Skeletal muscle tissue (tissue), 3 donors: ENCODE results near the gene C17orf114.

Experiments used
- H3K27ac ChIP-seq: one replicate; pipeline ENCODE4 v1.7.0; 2013; ENCODE audit warnings: mild to moderate bottlenecking, low read depth, low read length, inconsistent platforms
- H3K27me3 ChIP-seq, 3 donors: one replicate each; pipeline ENCODE4 v1.7.0; 2013; ENCODE audit warnings: low read length in 3 of 3; ENCODE audit not compliant: control insufficient read depth in 3 of 3, insufficient read depth in 3 of 3
- H3K36me3 ChIP-seq, 3 donors: one replicate each; pipeline ENCODE4 v1.7.0; 2013; ENCODE audit warnings: low read length in 3 of 3; ENCODE audit not compliant: control insufficient read depth in 3 of 3, insufficient read depth in 3 of 3
- H3K4me1 ChIP-seq, 3 donors: one replicate each; pipeline ENCODE4 v1.7.0; 2013; ENCODE audit warnings: low read length in 3 of 3, mild to moderate bottlenecking in 3 of 3; ENCODE audit not compliant: control insufficient read depth in 3 of 3, insufficient read depth in 3 of 3
- H3K4me3 ChIP-seq, 3 donors: one replicate each; pipeline ENCODE4 v1.7.0; 2013; ENCODE audit warnings: low read length in 3 of 3
- H3K9ac ChIP-seq, 3 donors: one replicate each; pipeline ENCODE4 v1.7.0; 2013; ENCODE audit warnings: low read length in 3 of 3, mild to moderate bottlenecking in 3 of 3, moderate library complexity in 2 of 3, low read depth in 1 of 3
- H3K9me3 ChIP-seq, 3 donors: one replicate each; pipeline ENCODE4 v1.7.0; 2013; ENCODE audit warnings: low read length in 3 of 3; ENCODE audit not compliant: control insufficient read depth in 3 of 3
- donor health status: Osteomylitis.

C17orf114 gene

DNA sequence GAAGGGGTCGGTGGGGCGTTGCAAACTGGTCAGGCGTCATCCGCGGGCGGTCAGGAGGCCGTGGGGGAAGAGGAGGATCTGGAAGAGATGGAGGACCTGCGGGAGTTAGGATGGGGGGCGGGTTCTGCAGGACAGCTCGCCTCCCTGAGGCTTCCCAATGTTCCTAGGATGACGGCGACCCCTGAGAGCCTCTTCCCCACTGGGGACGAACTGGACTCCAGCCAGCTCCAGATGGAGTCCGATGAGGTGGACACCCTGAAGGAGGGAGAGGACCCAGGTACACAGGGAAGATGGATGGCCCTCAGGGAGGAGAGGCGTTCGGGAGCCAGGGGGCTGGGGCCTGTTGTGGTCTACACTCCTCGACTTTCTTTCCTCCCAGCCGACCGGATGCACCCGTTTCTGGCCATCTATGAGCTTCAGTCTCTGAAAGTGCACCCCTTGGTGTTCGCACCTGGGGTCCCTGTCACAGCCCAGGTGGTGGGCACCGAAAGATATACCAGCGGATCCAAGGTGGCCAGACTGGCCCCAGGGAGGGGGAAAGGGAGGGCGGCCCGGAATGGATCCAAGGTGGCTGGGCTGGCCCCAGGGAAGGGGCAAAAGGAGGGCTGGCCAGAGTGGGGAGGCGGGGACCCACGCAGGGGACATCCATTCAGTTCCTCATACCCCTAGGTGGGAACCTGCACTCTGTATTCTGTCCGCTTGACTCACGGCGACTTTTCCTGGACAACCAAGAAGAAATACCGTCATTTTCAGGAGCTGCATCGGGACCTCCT, 5.7 kb upstream of the C17orf114 start:
- Histone ChIP-seq H3K4me3 (peak overlapping the region; percentile 69 to 76 (median 71)), H3K4me1 (peaks cover 12 to 21% (median 16%) of the 10 kb centered on the region in 3 donors), H3K36me3 (peaks cover 6 to 7% (median 7%) of the 10 kb centered on the region in 3 donors), H3K9me3 (no peaks in the 10 kb centered on the region), H3K27me3 (no peaks in the 10 kb centered on the region), H3K9ac (peak overlapping the region in 2 of 3 donors; percentile 42 to 50), H3K27ac (no peak overlapping the region)

DNA sequence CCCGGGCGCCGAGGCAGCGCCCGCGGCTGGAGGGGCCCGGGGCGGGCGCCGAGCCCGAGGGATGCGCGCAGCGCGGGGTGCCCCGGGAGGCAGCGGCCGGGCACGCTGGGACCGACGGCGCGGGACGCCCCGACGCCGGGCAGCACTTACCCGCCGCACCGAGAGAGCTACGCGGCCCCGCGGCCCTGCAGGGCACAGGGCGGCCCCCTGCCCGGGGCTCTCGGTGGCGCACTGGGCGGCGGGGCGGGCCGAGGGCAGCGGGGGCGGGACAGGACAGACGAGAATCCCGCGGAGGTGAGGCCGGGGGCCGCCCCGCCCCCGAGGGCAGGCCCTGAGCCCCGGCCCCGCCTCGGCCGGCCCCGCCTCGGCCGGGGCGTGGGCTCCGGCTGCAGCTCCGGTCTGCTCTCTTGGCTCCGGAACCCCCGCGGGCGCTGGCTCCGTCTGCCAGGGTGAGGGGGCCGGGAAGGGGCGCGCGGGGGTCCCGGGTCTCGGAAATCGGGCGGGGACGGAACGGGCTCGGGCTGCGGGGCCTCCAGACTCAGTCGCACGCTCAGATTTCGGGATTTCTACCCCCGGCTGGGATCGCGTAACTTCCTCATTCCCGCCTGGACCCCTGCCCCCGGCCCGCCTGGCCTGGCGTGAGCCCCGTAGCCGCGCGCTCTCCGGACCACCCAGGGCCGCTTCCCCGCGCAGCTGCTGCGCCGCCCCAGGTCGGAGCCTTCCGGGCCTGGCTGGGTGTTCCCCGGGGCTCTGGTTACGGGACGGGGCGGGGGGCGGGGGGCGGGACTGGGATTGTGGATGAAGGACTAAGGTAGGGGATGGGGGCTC, 4.9 kb upstream of the C17orf114 start, which contains the start of gene PLD2:
Gene PLD2 (plus strand): TSS at position 376 of the 828 bp plus-strand sequence. CDS start 621 bp downstream, outside the sequence.
- Histone ChIP-seq H3K9ac (peak within 1 kb of the TSS; percentile 59 to 77 (median 71)), H3K9me3 (no peaks in the 10 kb centered on the region), H3K4me1 (peaks cover 12 to 17% (median 13%) of the 10 kb centered on the region in 3 donors), H3K36me3 (peaks cover 6 to 7% (median 7%) of the 10 kb centered on the region in 3 donors), H3K27ac (no peak within 1 kb of the TSS), H3K4me3 (peak within 1 kb of the TSS; percentile 71 to 79 (median 76)), H3K27me3 (no peaks in the 10 kb centered on the region)

DNA sequence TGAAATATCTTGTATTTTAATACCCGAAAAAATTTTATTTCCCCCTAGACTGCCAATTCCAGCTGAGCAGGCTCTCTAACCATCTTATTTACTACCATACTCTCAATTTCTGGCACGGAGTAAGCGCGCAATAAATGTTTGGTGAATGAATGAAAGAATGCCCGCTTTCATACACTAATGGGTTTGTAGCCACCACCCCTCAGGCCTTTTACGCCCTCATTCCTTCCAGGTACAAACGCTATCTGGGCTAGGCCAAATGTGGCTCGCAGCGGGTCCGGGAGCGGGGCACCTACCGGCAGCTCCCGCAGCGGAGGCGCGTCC, 4.3 kb upstream of the C17orf114 start:
- Histone ChIP-seq H3K27ac (no peak overlapping the region), H3K9me3 (no peaks in the 10 kb centered on the region), H3K4me1 (peaks cover 12 to 17% (median 13%) of the 10 kb centered on the region in 3 donors), H3K4me3 (peak overlapping the region; percentile 63 to 79 (median 72)), H3K9ac (peak overlapping the region; percentile 59 to 77 (median 71)), H3K36me3 (peaks cover 6 to 7% (median 7%) of the 10 kb centered on the region in 3 donors), H3K27me3 (no peaks in the 10 kb centered on the region)

DNA sequence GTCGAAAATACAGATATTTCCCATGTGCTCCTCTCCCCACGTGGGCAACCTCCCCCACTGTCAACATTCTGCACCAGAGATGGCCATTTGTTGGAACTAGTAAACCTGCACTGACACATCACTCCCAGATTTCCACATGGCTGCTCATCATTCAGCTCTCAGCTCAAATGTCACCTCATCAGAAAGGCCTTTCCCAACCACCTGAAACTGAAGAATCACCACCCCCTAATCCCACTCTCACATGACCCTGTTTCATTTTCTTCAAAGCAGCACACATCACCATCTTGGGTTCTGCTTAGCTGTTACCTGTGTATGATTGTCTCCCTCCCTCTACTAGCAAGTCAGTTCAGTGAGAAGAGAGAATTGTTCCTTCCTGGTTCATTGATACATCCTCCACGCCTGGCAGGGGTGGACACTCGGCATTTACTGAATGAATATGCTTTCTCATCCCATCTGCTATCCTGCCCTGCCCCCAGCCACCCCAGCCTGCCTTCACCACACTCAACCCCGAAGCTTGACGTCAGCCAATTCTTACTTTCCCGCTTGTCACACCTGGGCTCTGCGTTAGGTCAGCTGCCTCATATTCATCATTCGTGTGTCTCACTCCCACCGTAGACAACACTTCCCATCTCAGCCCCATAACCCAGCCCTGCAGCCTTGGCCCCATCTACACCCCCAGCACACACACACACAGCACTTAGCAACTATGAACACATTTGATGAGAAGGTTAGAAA, 1.5 kb downstream of the C17orf114 start:
- peaks cover 9 to 15% (median 13%) of the 10 kb centered on the region in 3 donors for H3K4me1 ChIP-seq
- H3K9me3 ChIP-seq: no peaks in the 10 kb centered on the region
- no peak overlapping the region for H3K9ac ChIP-seq
- H3K27ac ChIP-seq: no peak overlapping the region
- H3K27me3 ChIP-seq: no peaks in the 10 kb centered on the region
- no peak overlapping the region for H3K4me3 ChIP-seq
- H3K36me3 ChIP-seq: peaks cover 20 to 25% (median 24%) of the 10 kb centered on the region in 3 donors

DNA sequence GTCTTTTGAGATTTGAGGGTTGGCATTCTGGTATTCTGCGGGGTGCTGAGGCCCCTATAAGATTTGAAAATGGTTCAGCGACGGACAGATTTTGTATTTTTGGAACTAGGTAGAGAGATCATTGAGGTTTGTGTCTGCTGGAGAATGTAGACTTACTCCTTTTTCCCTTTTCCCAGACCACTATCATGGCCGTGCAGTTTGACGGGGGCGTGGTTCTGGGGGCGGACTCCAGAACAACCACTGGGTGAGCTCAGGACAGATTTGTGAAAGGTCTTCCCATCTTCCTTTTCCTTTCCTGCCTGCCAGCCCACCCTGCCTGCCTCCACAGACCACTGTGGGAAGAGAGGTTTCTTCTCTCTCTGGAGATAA, 5.6 kb downstream of the C17orf114 start:
- Histone ChIP-seq H3K27me3 (no peaks in the 10 kb centered on the region), H3K4me3 (peak overlapping the region; percentile 98 to 100 (median 99)), H3K9ac (peak overlapping the region; percentile 94 to 96 (median 95)), H3K4me1 (peaks cover 9 to 15% (median 13%) of the 10 kb centered on the region in 3 donors), H3K36me3 (peaks cover 20 to 25% (median 24%) of the 10 kb centered on the region in 3 donors), H3K9me3 (no peaks in the 10 kb centered on the region), H3K27ac (peak overlapping the region; percentile 85)

DNA sequence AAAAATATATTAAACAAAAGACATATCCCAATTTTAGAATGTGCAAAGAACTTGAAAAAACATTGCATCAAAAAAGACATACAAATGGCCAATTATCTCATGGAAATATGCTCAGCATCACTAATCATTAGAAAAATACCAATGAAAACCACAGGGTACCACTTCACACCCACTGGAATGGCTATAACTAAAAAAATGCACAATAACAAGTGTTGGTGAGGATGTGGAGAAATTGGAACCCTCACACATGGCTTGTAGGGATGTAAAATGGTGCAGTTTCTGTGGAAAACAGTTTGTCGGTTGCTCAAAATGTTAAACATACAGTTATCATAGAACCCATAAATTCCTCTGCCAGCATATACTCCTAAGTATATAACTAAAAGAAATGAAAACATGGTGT, 7.0 kb downstream of the C17orf114 start:
- H3K4me3 ChIP-seq: no peak overlapping the region
- H3K4me1 ChIP-seq: peaks cover 13 to 20% (median 18%) of the 10 kb centered on the region in 3 donors
- no peak overlapping the region for H3K27ac ChIP-seq
- H3K36me3 ChIP-seq: peaks cover 20 to 25% (median 21%) of the 10 kb centered on the region in 3 donors
- no peaks in the 10 kb centered on the region for H3K27me3 ChIP-seq
- H3K9me3 ChIP-seq: no peaks in the 10 kb centered on the region
- no peak overlapping the region for H3K9ac ChIP-seq

DNA sequence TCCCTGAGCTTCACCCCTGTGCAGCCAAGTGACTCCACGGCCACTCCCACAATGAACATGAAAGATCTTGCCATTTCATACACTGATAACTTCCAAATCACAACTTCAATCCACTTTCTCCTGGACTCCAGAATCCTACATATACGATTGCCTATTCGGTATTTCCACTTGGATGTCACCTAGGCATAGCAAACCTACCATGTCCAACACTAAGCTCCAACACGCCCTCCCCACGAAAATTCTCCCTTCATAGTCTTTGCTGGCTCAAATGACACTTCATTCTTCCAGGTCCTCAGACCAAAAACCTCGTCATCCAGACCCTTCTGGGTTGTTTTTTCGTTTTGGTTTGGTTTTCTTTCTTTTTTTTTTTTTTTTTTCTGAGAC, 11.4 kb downstream of the C17orf114 start:
- Histone ChIP-seq H3K9ac (peak overlapping the region; percentile 77 to 88 (median 85)), H3K27ac (peak overlapping the region; percentile 75), H3K4me3 (peak overlapping the region; percentile 79 to 88 (median 87)), H3K36me3 (no peaks in the 10 kb centered on the region), H3K27me3 (peaks cover 5 to 6% (median 6%) of the 10 kb centered on the region in 3 donors), H3K4me1 (peaks cover 30 to 37% (median 31%) of the 10 kb centered on the region in 3 donors), H3K9me3 (no peaks in the 10 kb centered on the region)

DNA sequence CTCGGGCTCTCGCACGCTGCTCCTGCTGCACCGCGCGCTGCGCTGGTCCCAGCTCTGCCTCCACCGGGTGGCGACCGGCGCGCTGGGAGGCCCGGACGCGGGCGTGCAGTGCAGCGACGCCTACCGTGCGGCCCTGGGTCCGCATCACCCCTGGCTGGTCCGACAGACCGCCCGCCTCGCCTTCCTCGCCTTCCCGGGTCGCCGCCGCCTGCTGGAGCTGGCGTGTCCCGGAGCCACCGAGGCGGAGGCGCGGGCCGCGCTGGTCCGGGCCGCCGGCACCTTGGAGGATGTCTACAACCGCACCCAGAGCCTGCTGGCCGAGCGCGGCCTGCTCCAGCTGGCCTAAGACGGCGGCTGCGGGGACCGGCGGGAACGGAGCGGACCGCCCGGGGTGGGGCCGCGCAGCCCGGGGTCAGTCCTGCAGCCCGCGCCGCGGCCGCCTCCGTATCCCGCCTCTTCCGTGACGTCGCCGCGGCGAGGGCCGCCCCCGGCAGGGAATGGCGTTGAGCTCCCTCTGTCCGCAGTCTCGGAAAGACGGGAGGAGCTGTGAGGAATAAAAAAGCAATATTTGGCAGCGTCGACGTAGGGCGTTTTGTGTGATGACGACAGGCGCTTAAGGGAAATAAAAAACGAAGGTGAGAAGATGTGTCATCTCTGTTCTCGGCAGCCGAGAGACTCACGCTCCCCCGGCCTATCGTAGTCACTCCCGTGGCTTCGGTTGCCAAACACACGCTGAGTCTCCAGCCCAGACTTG, 12.0 kb downstream of the C17orf114 start:
- H3K9ac ChIP-seq: peak overlapping the region; percentile 77 to 88 (median 85)
- H3K9me3 ChIP-seq: no peaks in the 10 kb centered on the region
- H3K36me3 ChIP-seq: no peaks in the 10 kb centered on the region
- peaks cover 36 to 43% (median 36%) of the 10 kb centered on the region in 3 donors for H3K4me1 ChIP-seq
- peak overlapping the region; percentile 75 for H3K27ac ChIP-seq
- peak overlapping the region; percentile 79 to 88 (median 87) for H3K4me3 ChIP-seq
- H3K27me3 ChIP-seq: peaks cover 11 to 12% (median 11%) of the 10 kb centered on the region in 3 donors

DNA sequence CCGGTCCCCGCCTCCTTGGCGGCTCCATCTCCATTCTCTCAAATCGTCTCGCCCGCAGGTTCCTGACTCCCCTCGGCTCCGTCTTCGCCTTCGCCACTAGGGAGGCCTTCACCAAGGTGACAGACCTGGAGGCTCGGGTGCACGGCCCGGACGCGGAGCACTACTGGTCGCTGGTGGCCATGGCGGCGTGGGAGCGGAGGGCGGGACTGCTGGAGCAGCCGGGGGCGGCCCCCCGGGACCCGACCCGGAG, 12.5 kb downstream of the C17orf114 start:
- Histone ChIP-seq H3K9ac (peak overlapping the region; percentile 65 to 85 (median 77)), H3K27ac (peak overlapping the region; percentile 75), H3K36me3 (no peaks in the 10 kb centered on the region), H3K9me3 (no peaks in the 10 kb centered on the region), H3K4me3 (peak overlapping the region; percentile 65 to 87 (median 79)), H3K27me3 (peaks cover 11 to 14% (median 12%) of the 10 kb centered on the region in 3 donors), H3K4me1 (peaks cover 36 to 43% (median 36%) of the 10 kb centered on the region in 3 donors)
